Measurements from ENCODE around the gene FOXL2.

The FOXL2 gene

GRCh38 chr3:138985932-138986331, 39.0 kb upstream of the FOXL2 start:
- 0 out of 2 replicates have a peak, but pooled peaks cover 1% of the 10 kb centered on the region for H3K27me3 ChIP-seq (ENCODE audit: insufficient read depth, low read length)
- no peaks in the 10 kb centered on the region for H3K9me2 ChIP-seq (ENCODE audit: low read depth, low read length)
- H3K79me2 ChIP-seq (ENCODE audit: insufficient read depth, low read length), result no peaks in the 10 kb centered on the region
- H3F3A ChIP-seq (ENCODE audit: insufficient read depth, low read length), result no peaks in the 10 kb centered on the region
- H3K27ac ChIP-seq (ENCODE audit: low read depth, low read length, poor library complexity, severe bottlenecking), result no peak overlapping the region
- H3K4me1 ChIP-seq (ENCODE audit: insufficient read depth, low read length, severe bottlenecking), result no peaks in the 10 kb centered on the region
- H2AFZ ChIP-seq (ENCODE audit: low read length), result no peak overlapping the region
- H3K4me2 ChIP-seq (ENCODE audit: low read length), result no peak overlapping the region
- H3K9ac ChIP-seq (ENCODE audit: low read length), result no peak overlapping the region
- H3K9me3 ChIP-seq (ENCODE audit: low read length), result no peaks in the 10 kb centered on the region
- no peaks in the 10 kb centered on the region for H3K36me3 ChIP-seq (ENCODE audit: insufficient read depth, low read length)
- TF ChIP-seq EZH2 (IDR thresholded peaks at IDR 0.05; ENCODE audit: borderline replicate concordance, low read length), result no peak
- TF ChIP-seq, protein P1, sequence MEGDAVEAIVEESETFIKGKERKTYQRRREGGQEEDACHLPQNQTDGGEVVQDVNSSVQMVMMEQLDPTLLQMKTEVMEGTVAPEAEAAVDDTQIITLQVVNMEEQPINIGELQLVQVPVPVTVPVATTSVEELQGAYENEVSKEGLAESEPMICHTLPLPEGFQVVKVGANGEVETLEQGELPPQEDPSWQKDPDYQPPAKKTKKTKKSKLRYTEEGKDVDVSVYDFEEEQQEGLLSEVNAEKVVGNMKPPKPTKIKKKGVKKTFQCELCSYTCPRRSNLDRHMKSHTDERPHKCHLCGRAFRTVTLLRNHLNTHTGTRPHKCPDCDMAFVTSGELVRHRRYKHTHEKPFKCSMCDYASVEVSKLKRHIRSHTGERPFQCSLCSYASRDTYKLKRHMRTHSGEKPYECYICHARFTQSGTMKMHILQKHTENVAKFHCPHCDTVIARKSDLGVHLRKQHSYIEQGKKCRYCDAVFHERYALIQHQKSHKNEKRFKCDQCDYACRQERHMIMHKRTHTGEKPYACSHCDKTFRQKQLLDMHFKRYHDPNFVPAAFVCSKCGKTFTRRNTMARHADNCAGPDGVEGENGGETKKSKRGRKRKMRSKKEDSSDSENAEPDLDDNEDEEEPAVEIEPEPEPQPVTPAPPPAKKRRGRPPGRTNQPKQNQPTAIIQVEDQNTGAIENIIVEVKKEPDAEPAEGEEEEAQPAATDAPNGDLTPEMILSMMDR (IDR thresholded peaks at IDR 0.05; ENCODE audit: low read length), result no peak
- H3K4me3 ChIP-seq (ENCODE audit: low read depth, low read length, poor library complexity, severe bottlenecking), result no peak overlapping the region
- H4K20me1 ChIP-seq (ENCODE audit: insufficient read depth, low read length), result no peaks in the 10 kb centered on the region

DNA sequence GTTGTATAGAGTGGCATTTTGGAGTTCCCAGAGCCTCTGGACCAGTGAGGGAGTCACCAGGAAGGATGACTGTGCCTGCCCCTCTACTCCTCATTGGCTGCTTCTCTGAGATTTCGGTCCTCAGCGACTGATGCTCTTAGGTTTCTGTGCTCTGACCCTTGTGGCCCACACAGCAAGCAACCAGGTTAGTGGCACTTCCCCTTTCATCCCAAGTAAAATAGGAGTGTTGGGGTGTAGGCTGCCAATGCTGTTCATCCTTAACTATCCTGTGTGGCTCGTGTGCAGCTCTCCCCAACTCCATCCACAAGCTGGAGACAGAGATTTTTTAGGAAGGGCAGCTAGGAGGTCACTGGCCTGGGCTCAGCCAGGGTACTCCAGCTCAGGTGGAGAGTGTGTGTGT, 37.9 kb upstream of the FOXL2 start:
- H2AFZ ChIP-seq (ENCODE audit: low read length), result no peak overlapping the region
- no peaks in the 10 kb centered on the region for H3K79me2 ChIP-seq (ENCODE audit: insufficient read depth, low read length)
- no peak overlapping the region for H3K27ac ChIP-seq (ENCODE audit: low read depth, low read length, poor library complexity, severe bottlenecking)
- TF ChIP-seq, protein P1 (IDR thresholded peaks at IDR 0.05; ENCODE audit: low read length), result no peak
- TF ChIP-seq EZH2 (IDR thresholded peaks at IDR 0.05; ENCODE audit: borderline replicate concordance, low read length), result no peak
- no peak overlapping the region for H3K9ac ChIP-seq (ENCODE audit: low read length)
- H3K9me2 ChIP-seq (ENCODE audit: low read depth, low read length), result no peaks in the 10 kb centered on the region
- H4K20me1 ChIP-seq (ENCODE audit: insufficient read depth, low read length), result no peaks in the 10 kb centered on the region
- no peaks in the 10 kb centered on the region for H3K9me3 ChIP-seq (ENCODE audit: low read length)
- H3K27me3 ChIP-seq (ENCODE audit: insufficient read depth, low read length), result 0 out of 2 replicates have a peak, but pooled peaks cover 4% of the 10 kb centered on the region
- no peak overlapping the region for H3K4me2 ChIP-seq (ENCODE audit: low read length)
- no peaks in the 10 kb centered on the region for H3K4me1 ChIP-seq (ENCODE audit: insufficient read depth, low read length, severe bottlenecking)
- no peaks in the 10 kb centered on the region for H3F3A ChIP-seq (ENCODE audit: insufficient read depth, low read length)
- no peak overlapping the region for H3K4me3 ChIP-seq (ENCODE audit: low read depth, low read length, poor library complexity, severe bottlenecking)
- H3K36me3 ChIP-seq (ENCODE audit: insufficient read depth, low read length), result no peaks in the 10 kb centered on the region

- no peak overlapping the region for H3K4me3 ChIP-seq (ENCODE audit: low read depth, low read length, poor library complexity, severe bottlenecking)
- TF ChIP-seq, protein P1 (IDR thresholded peaks at IDR 0.05; ENCODE audit: low read length), result no peak
- no peak for TF ChIP-seq EZH2 (IDR thresholded peaks at IDR 0.05; ENCODE audit: borderline replicate concordance, low read length)
Measured at GRCh38 chr3:138976047-138976446, 29.1 kb upstream of the FOXL2 start.

More at GRCh38 chr3:138976047-138976446, 29.1 kb upstream of the FOXL2 start:
- H3K9me2 ChIP-seq (ENCODE audit: low read depth, low read length), result no peaks in the 10 kb centered on the region
- H3K4me1 ChIP-seq (ENCODE audit: insufficient read depth, low read length, severe bottlenecking), result no peaks in the 10 kb centered on the region
- H3K27ac ChIP-seq (ENCODE audit: low read depth, low read length, poor library complexity, severe bottlenecking), result no peak overlapping the region
- H4K20me1 ChIP-seq (ENCODE audit: insufficient read depth, low read length), result no peaks in the 10 kb centered on the region
- H3F3A ChIP-seq (ENCODE audit: insufficient read depth, low read length), result no peaks in the 10 kb centered on the region
- H3K27me3 ChIP-seq (ENCODE audit: insufficient read depth, low read length), result 0 out of 2 replicates have a peak, but pooled peaks cover 4% of the 10 kb centered on the region
- no peak overlapping the region for H2AFZ ChIP-seq (ENCODE audit: low read length)
- no peaks in the 10 kb centered on the region for H3K79me2 ChIP-seq (ENCODE audit: insufficient read depth, low read length)
- no peaks in the 10 kb centered on the region for H3K9me3 ChIP-seq (ENCODE audit: low read length)
- no peak overlapping the region for H3K4me2 ChIP-seq (ENCODE audit: low read length)
- no peaks in the 10 kb centered on the region for H3K36me3 ChIP-seq (ENCODE audit: insufficient read depth, low read length)
- H3K9ac ChIP-seq (ENCODE audit: low read length), result no peak overlapping the region
